K562 (cell line): ENCODE data around the gene OR1N2. TPM values are rescaled to one million over a fixed set of nuclear protein-coding genes. Genes with fewer than 3 reads are reported as not detected.
A peak's percentile ranks its signal among the peaks of the same experiment; 100 is the strongest.

ENCODE experiments used
- BACH1 ChIP-seq: fragments of 200-800 bp; sonication (Bioruptor generic); IDR thresholded peaks from 2 replicates; pipeline ENCODE4 v1.6.1; 2016; ENCODE audit warnings: missing genetic modification characterization, missing compliant biosample characterization
- CEBPB ChIP-seq: fragments of 450-650 bp; IDR thresholded peaks from 2 replicates; pipeline ENCODE4 v1.6.1; 2016; ENCODE audit warnings: missing genetic modification characterization, missing compliant biosample characterization
- FOXA1 ChIP-seq: fragments of 450-650 bp; IDR thresholded peaks from 2 replicates; pipeline ENCODE4 v1.6.1; 2016; ENCODE audit warnings: mild to moderate bottlenecking, borderline replicate concordance
- HDAC3 ChIP-seq: fragments of 450-650 bp; IDR thresholded peaks from 2 replicates; pipeline ENCODE4 v1.6.1; 2018; ENCODE audit warnings: borderline replicate concordance, mild to moderate bottlenecking, moderate library complexity; ENCODE audit not compliant: partially characterized antibody
- MAFG ChIP-seq: fragments of 450-650 bp; conservative IDR thresholded peaks from 2 replicates; pipeline ENCODE4 v1.6.1; 2016; ENCODE audit warnings: missing genetic modification characterization, missing compliant biosample characterization
- MAFK ChIP-seq: IDR thresholded peaks from 2 replicates; pipeline ENCODE4 v1.6.1; 2011; ENCODE audit warnings: low read length, improper control_type of control experiment
- MEIS2 ChIP-seq: fragments of 450-650 bp; IDR thresholded peaks from 2 replicates; pipeline ENCODE4 v1.6.1; 2014; ENCODE audit warnings: mild to moderate bottlenecking; ENCODE audit not compliant: partially characterized antibody
- NCOR1 ChIP-seq: fragments of 450-650 bp; IDR thresholded peaks from 2 replicates; pipeline ENCODE4 v1.6.1; 2016; ENCODE audit warnings: mild to moderate bottlenecking, moderate library complexity
- SMARCA4 ChIP-seq: fragments of 450-650 bp; IDR thresholded peaks from 2 replicates; pipeline ENCODE4 v1.6.1; 2016
- SOX6 ChIP-seq: fragments of 450-650 bp; IDR thresholded peaks from 2 replicates; pipeline ENCODE4 v1.6.1; 2014; ENCODE audit warnings: mild to moderate bottlenecking
- STAT5B ChIP-seq: fragments of 250-450 bp; sonication (Bioruptor Pico); IDR thresholded peaks from 2 replicates; pipeline ENCODE4 v1.8.0; 2021; ENCODE audit warnings: mild to moderate bottlenecking, inconsistent platforms
- TARDBP ChIP-seq: fragments of 450-650 bp; IDR thresholded peaks from 2 replicates; pipeline ENCODE4 v1.6.1; 2016
- TCF3 ChIP-seq: sonication (generic); formaldehyde crosslinking; IDR thresholded peaks from 2 replicates; pipeline ENCODE4 v1.4.0; 2020; ENCODE audit warnings: mild to moderate bottlenecking, missing genetic modification reagents
- TRIM28 ChIP-seq: fragments of 450-650 bp; IDR thresholded peaks from 2 replicates; pipeline ENCODE4 v1.6.1; 2017
- ZNF133 ChIP-seq: fragments of 250-450 bp; sonication (Bioruptor Pico); IDR thresholded peaks from 2 replicates; pipeline ENCODE4 v1.4.0; 2020; ENCODE audit warnings: mild to moderate bottlenecking
- ZNF146 ChIP-seq: IDR thresholded peaks from one replicate; pipeline ENCODE4 v1.6.1; 2018; ENCODE audit warnings: missing compliant biosample characterization; ENCODE audit not compliant: unreplicated experiment
- ZNF175 ChIP-seq: fragments of 200-800 bp; sonication (Bioruptor generic); IDR thresholded peaks from 2 replicates; pipeline ENCODE4 v1.6.1; 2016; ENCODE audit warnings: low read depth, mild to moderate bottlenecking, missing genetic modification characterization, missing compliant biosample characterization
- ZNF184 ChIP-seq: sonication (generic); formaldehyde crosslinking; IDR thresholded peaks from 2 replicates; pipeline ENCODE4 v1.5.0; 2020; ENCODE audit warnings: missing genetic modification reagents
- ZNF3 ChIP-seq: fragments of 250-450 bp; sonication (Bioruptor Pico); IDR thresholded peaks from 2 replicates; pipeline ENCODE4 v1.5.0; 2021; ENCODE audit warnings: mild to moderate bottlenecking, moderate library complexity
- ZNF354B ChIP-seq: fragments of 250-450 bp; sonication (Bioruptor Pico); IDR thresholded peaks from 2 replicates; pipeline ENCODE4 v1.4.0; 2020
- ZNF561 ChIP-seq: fragments of 450-650 bp; formaldehyde crosslinking; conservative IDR thresholded peaks from 2 replicates; pipeline ENCODE4 v1.4.0; 2020; ENCODE audit warnings: mild to moderate bottlenecking, moderate library complexity
- ZNF780A ChIP-seq: fragments of 250-450 bp; sonication (Bioruptor Pico); IDR thresholded peaks from 2 replicates; pipeline ENCODE4 v1.5.0; 2021; ENCODE audit warnings: mild to moderate bottlenecking
- polyA plus RNA-seq, 8 experiments: library from polyadenylated mRNA; depleted of rRNA in 4 of 8; stranded (reverse) in 5 of 8; unstranded in 3 of 8; fragments of >200 nt; fragmentation: Nextera tagmentation in 2 of 8; fragmentation: Illumina TruSeq in 1 of 8; extraction: Ambion mirVana in 2 of 8; extraction: Trizol in 1 of 8; gene quantifications; 2 replicates each; pipeline versions ENCODE4 v1.2.1 to v1.2.3, GENCODE V29; 2011 to 2014; ENCODE audit warnings: inconsistent platforms in 1 of 8, missing spikeins in 1 of 8
- total RNA-seq, 7 experiments: library from RNA; depleted of rRNA in 6 of 7; stranded (reverse); fragments of >200 nt in 6 of 7; fragmentation: Illumina TruSeq in 2 of 7; extraction: Trizol in 2 of 7; gene quantifications; 2 replicates each; pipeline versions ENCODE4 v1.2.1 to v1.2.3, GENCODE V29; 2011 to 2021; ENCODE audit warnings: low replicate concordance in 1 of 7
- TF ChIP-seq, protein P1 (sequence below): fragments of 250-450 bp; sonication (Bioruptor Pico); IDR thresholded peaks from 2 replicates; pipeline ENCODE4 v1.5.0; 2020; ENCODE audit warnings: mild to moderate bottlenecking, borderline replicate concordance
- TF ChIP-seq, protein P2 (sequence below): sonication (generic); formaldehyde crosslinking; IDR thresholded peaks from 2 replicates; pipeline ENCODE4 v1.8.0; 2022; ENCODE audit warnings: mild to moderate bottlenecking, missing genetic modification reagents
- TF ChIP-seq, protein P3 (sequence below), 2 experiments: fragments of 450-650 bp; conservative IDR thresholded peaks; 2 replicates each; pipeline ENCODE4 v1.6.1; 2017; ENCODE audit warnings: mild to moderate bottlenecking in 2 of 2, moderate library complexity in 2 of 2

The OR1N2 gene
- total and polyA plus RNA-seq, 9 of the 15 experiments (the other 6 are each of a cell fraction or from before 2014, with no cell fraction given), result not detected

DNA sequence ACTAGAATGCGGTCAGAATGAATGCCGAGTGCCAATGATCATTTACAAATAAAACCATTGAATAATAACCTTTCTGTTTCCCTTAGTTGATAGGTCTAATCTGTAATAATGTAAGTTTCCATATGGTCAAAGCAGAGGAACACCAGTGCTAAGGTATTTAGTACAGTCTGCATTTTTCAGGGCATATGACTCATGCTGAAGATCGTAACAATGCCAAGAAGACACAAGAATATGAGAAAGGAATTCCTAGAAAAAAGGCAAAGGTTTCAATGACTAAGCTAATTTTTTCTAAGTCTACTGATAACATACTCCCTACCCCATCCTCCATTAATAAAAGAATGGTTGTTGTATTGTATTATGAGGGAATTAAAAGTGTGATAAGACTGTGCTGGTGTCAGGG lies 27.4 kb downstream of the OR1N2 start (continued):
- TF ChIP-seq, protein P1, sequence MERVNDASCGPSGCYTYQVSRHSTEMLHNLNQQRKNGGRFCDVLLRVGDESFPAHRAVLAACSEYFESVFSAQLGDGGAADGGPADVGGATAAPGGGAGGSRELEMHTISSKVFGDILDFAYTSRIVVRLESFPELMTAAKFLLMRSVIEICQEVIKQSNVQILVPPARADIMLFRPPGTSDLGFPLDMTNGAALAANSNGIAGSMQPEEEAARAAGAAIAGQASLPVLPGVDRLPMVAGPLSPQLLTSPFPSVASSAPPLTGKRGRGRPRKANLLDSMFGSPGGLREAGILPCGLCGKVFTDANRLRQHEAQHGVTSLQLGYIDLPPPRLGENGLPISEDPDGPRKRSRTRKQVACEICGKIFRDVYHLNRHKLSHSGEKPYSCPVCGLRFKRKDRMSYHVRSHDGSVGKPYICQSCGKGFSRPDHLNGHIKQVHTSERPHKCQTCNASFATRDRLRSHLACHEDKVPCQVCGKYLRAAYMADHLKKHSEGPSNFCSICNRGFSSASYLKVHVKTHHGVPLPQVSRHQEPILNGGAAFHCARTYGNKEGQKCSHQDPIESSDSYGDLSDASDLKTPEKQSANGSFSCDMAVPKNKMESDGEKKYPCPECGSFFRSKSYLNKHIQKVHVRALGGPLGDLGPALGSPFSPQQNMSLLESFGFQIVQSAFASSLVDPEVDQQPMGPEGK (CRISPR knock-in tag), result no peak
- TF ChIP-seq, protein P2, sequence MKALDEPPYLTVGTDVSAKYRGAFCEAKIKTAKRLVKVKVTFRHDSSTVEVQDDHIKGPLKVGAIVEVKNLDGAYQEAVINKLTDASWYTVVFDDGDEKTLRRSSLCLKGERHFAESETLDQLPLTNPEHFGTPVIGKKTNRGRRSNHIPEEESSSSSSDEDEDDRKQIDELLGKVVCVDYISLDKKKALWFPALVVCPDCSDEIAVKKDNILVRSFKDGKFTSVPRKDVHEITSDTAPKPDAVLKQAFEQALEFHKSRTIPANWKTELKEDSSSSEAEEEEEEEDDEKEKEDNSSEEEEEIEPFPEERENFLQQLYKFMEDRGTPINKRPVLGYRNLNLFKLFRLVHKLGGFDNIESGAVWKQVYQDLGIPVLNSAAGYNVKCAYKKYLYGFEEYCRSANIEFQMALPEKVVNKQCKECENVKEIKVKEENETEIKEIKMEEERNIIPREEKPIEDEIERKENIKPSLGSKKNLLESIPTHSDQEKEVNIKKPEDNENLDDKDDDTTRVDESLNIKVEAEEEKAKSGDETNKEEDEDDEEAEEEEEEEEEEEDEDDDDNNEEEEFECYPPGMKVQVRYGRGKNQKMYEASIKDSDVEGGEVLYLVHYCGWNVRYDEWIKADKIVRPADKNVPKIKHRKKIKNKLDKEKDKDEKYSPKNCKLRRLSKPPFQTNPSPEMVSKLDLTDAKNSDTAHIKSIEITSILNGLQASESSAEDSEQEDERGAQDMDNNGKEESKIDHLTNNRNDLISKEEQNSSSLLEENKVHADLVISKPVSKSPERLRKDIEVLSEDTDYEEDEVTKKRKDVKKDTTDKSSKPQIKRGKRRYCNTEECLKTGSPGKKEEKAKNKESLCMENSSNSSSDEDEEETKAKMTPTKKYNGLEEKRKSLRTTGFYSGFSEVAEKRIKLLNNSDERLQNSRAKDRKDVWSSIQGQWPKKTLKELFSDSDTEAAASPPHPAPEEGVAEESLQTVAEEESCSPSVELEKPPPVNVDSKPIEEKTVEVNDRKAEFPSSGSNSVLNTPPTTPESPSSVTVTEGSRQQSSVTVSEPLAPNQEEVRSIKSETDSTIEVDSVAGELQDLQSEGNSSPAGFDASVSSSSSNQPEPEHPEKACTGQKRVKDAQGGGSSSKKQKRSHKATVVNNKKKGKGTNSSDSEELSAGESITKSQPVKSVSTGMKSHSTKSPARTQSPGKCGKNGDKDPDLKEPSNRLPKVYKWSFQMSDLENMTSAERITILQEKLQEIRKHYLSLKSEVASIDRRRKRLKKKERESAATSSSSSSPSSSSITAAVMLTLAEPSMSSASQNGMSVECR (CRISPR knock-in tag), result no peak
- TF ChIP-seq ZNF354B (CRISPR knock-in tag) (no peak), ZNF561 (CRISPR knock-in tag) (no peak), MEIS2 (peak; percentile 5), TCF3 (0 out of 2 replicates have a peak, but pooled peaks have one; percentile 10), ZNF146 (CRISPR knock-in tag) (no peak), BACH1 (tag) (0 out of 2 replicates have a peak, but pooled peaks have one; percentile 57), ZNF133 (CRISPR knock-in tag) (no peak), ZNF175 (no peak), MAFG (tag) (peak; percentile 87), SOX6 (peak; percentile 96), TARDBP (no peak), TRIM28 (0 out of 2 replicates have a peak, but pooled peaks have one; percentile 15), ZNF780A (no peak), CEBPB (tag) (no peak), SMARCA4 (peak; percentile 88), MAFK (peak; percentile 81; the same call in 1 of the 2 replicates), FOXA1 (no peak), NCOR1 (peak; percentile 38; the same call in 1 of the 2 replicates), STAT5B (no peak), HDAC3 (peak; percentile 31), ZNF3 (no peak), ZNF184 (CRISPR knock-in tag) (no peak)
- TF ChIP-seq, protein P3, sequence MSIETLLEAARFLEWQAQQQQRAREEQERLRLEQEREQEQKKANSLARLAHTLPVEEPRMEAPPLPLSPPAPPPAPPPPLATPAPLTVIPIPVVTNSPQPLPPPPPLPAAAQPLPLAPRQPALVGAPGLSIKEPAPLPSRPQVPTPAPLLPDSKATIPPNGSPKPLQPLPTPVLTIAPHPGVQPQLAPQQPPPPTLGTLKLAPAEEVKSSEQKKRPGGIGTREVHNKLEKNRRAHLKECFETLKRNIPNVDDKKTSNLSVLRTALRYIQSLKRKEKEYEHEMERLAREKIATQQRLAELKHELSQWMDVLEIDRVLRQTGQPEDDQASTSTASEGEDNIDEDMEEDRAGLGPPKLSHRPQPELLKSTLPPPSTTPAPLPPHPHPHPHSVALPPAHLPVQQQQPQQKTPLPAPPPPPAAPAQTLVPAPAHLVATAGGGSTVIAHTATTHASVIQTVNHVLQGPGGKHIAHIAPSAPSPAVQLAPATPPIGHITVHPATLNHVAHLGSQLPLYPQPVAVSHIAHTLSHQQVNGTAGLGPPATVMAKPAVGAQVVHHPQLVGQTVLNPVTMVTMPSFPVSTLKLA (conservative IDR thresholded peaks at IDR 0.05), result 0 out of 4 replicates have a peak, but pooled peaks have one; percentile 22 to 45
